Gastroesophageal sphincter (tissue), 4 donors: ENCODE measurements around the gene FBXL19. TPM values are rescaled to one million over a fixed set of nuclear protein-coding genes. Genes with fewer than 3 reads are reported as not detected.
A peak's percentile ranks its signal among the peaks of the same experiment; 100 is the strongest.

Source experiments
- ATAC-seq: fragments of 150-250 bp; one replicate; pipeline ENCODE4 v1.9.1; 2016; ENCODE audit warnings: mild to moderate bottlenecking, moderate library complexity
- H3K27ac ChIP-seq, 4 donors: fragments of 200-600 bp; sonication (generic) in 3 of 4; 1 replicate in 3 of 4; 2 replicates in 1 of 4; pipeline ENCODE4 v1.5.1; 2016 to 2019
- H3K27me3 ChIP-seq: fragments of 200-600 bp; sonication (generic); one replicate; pipeline ENCODE4 v1.5.1; 2019
- H3K36me3 ChIP-seq, 2 donors: fragments of 200-600 bp; sonication (generic); one replicate each; pipeline ENCODE4 v1.5.1; 2019; ENCODE audit warnings: control low read depth in 1 of 2
- H3K4me1 ChIP-seq, 3 donors: fragments of 200-600 bp; sonication (generic); 1 replicate in 2 of 3; 2 replicates in 1 of 3; pipeline ENCODE4 v1.5.1; 2016 to 2019; ENCODE audit warnings: control low read depth in 2 of 3
- H3K4me3 ChIP-seq, 2 donors: fragments of 200-600 bp; sonication (generic); one replicate each; pipeline ENCODE4 v1.5.1; 2019; ENCODE audit warnings: mild to moderate bottlenecking in 1 of 2, moderate library complexity in 1 of 2
- H3K9me3 ChIP-seq, 3 donors: fragments of 200-600 bp; sonication (generic); one replicate each; pipeline ENCODE4 v1.5.1; 2017 to 2019; ENCODE audit warnings: control low read depth in 2 of 3
- CTCF ChIP-seq, 4 experiments: fragments of 200-600 bp in 2 of 4; fragments of 450-650 bp in 2 of 4; sonication (generic) in 1 of 4; IDR thresholded peaks; one replicate each; pipeline ENCODE4 v1.5.1; 2017 to 2019; ENCODE audit warnings: antibody characterized with exemption in 4 of 4, mild to moderate bottlenecking in 2 of 4, moderate library complexity in 2 of 4
- EP300 ChIP-seq: sonication (generic); formaldehyde crosslinking; IDR thresholded peaks from one replicate; pipeline ENCODE4 v1.6.1; 2017; ENCODE audit warnings: antibody characterized with exemption, mild to moderate bottlenecking
- POLR2A ChIP-seq, 2 donors: fragments of 450-650 bp; IDR thresholded peaks; one replicate each; pipeline ENCODE4 v1.6.1; 2017; ENCODE audit warnings: antibody characterized with exemption in 2 of 2, mild to moderate bottlenecking in 2 of 2, moderate library complexity in 1 of 2
- POLR2AphosphoS5 ChIP-seq: sonication (generic); formaldehyde crosslinking; IDR thresholded peaks from one replicate; pipeline ENCODE4 v1.6.1; 2017; ENCODE audit warnings: antibody characterized with exemption
- WGBS, 2 donors: methylation state at CpG; one replicate each; pipeline ENCODE4 v1.1.5; 2018; ENCODE audit warnings: low coverage in 1 of 2; 5-methylcytosine and 5-hydroxymethylcytosine counted together
- total RNA-seq, 4 donors: library from RNA; depleted of rRNA; stranded (reverse); fragments of >200 nt; gene quantifications; one replicate each; pipeline ENCODE4 v1.1.0, GENCODE V29; 2016

The FBXL19 gene
- total RNA-seq, 4 donors from 2014 or later = 10.0 to 23.5 (median 11.9) TPM

GRCh38 chr16:30948667-30949649 is 25.6 kb downstream of the FBXL19 start, which contains the start of gene ORAI3:
ORAI3 (plus strand) TSS chr16:30949068; CDS start chr16:30949290, 222 bp downstream.
- peak within 1 kb of the TSS; percentile 77 to 98 for H3K4me3 ChIP-seq
- peak; percentile 60 for ATAC-seq
- no peaks in the 10 kb centered on the region for H3K9me3 ChIP-seq
- no peak for TF ChIP-seq CTCF (IDR thresholded peaks at IDR 0.05)
- peak; percentile 56 to 65 for TF ChIP-seq POLR2A (IDR thresholded peaks at IDR 0.05)
- TF ChIP-seq POLR2AphosphoS5 = peak; percentile 33
- TF ChIP-seq EP300 = no peak
- no peaks in the 10 kb centered on the region for H3K27me3 ChIP-seq
- H3K36me3 ChIP-seq = peaks cover 0 to 24% of the 10 kb centered on the region in 2 donors
- WGBS, 2 donors = 0% methylated on average over 1 of the region's 70 CpGs; no CpG with 5 or more reads in 1 of the 2 donors
- H3K27ac ChIP-seq = peak within 1 kb of the TSS; percentile 69 to 95 (median 92)
- H3K4me1 ChIP-seq = peaks cover 0 to 64% (median 33%) of the 10 kb centered on the region in 3 donors

- TF ChIP-seq CTCF (IDR thresholded peaks at IDR 0.05) = no peak
- TF ChIP-seq POLR2AphosphoS5 = peak; percentile 71
- TF ChIP-seq EP300 = no peak
- peak; percentile 51 to 71 for TF ChIP-seq POLR2A (IDR thresholded peaks at IDR 0.05)
- peaks cover 0 to 17% of the 10 kb centered on the region in 2 donors for H3K36me3 ChIP-seq
- peaks cover 0 to 71% (median 33%) of the 10 kb centered on the region in 3 donors for H3K4me1 ChIP-seq
- peak; percentile 74 for ATAC-seq
- peak overlapping the region; percentile 69 to 95 (median 92) for H3K27ac ChIP-seq
- H3K9me3 ChIP-seq = no peaks in the 10 kb centered on the region
- peak overlapping the region; percentile 77 to 98 for H3K4me3 ChIP-seq
- H3K27me3 ChIP-seq = no peaks in the 10 kb centered on the region
- 0 to 10% methylated on average over 5 to 10 of the region's 21 CpGs for WGBS, 2 donors
Measured at GRCh38 chr16:30949650-30950515, 26.5 kb downstream of the FBXL19 start.

- H3K36me3 ChIP-seq = peaks cover 0 to 11% of the 10 kb centered on the region in 2 donors
- ATAC-seq = no peak
- peak overlapping the region; percentile 8 to 95 (median 92) for H3K27ac ChIP-seq
- peaks cover 0 to 71% (median 33%) of the 10 kb centered on the region in 3 donors for H3K4me1 ChIP-seq
- H3K9me3 ChIP-seq = no peaks in the 10 kb centered on the region
- H3K4me3 ChIP-seq = peak overlapping the region in 1 of 2 donors; percentile 98
- no CpG with 5 or more reads among the region's 8 CpGs for WGBS, 2 donors
- no peaks in the 10 kb centered on the region for H3K27me3 ChIP-seq
- TF ChIP-seq POLR2AphosphoS5 = no peak
- TF ChIP-seq EP300 = no peak
- TF ChIP-seq POLR2A (IDR thresholded peaks at IDR 0.05) = no peak
- no peak for TF ChIP-seq CTCF (IDR thresholded peaks at IDR 0.05)
Measured at GRCh38 chr16:30950516-30951065, 27.2 kb downstream of the FBXL19 start.

DNA sequence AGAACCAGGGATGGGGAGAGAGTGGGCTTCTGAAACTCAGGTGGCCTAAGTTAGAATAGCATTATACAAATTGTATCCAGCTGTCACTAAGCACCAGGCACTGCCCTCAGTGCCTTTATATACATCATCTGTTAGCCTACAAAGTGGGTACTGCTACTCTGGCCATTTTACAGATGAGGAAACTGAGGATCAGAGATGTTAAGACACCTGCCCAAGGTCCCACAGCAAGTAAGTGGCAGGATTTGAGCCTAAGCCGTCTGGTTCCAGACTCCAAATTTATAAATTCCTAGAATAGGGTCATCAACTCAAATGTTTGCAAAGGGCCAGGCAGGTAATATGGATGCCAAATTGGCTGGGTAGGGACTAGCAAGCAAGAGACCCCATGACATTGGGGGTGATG is 27.8 kb downstream of the FBXL19 start:
- no peaks in the 10 kb centered on the region for H3K27me3 ChIP-seq
- peaks cover 0 to 11% of the 10 kb centered on the region in 2 donors for H3K36me3 ChIP-seq
- no peak overlapping the region for H3K4me3 ChIP-seq
- ATAC-seq = no peak
- TF ChIP-seq EP300 = no peak
- TF ChIP-seq POLR2AphosphoS5 = no peak
- TF ChIP-seq POLR2A (IDR thresholded peaks at IDR 0.05) = no peak
- TF ChIP-seq CTCF (IDR thresholded peaks at IDR 0.05) = no peak
- H3K27ac ChIP-seq = peak overlapping the region in 3 of 4 donors; percentile 90 to 95 (median 94)
- H3K4me1 ChIP-seq = peaks cover 0 to 72% (median 33%) of the 10 kb centered on the region in 3 donors
- no peaks in the 10 kb centered on the region for H3K9me3 ChIP-seq
- no CpG with 5 or more reads among the region's 1 CpG for WGBS, 2 donors
